ENCODE measurements around the gene CTU2. TPM values are rescaled to one million over a fixed set of nuclear protein-coding genes. Genes with fewer than 3 reads are reported as not detected.

CTU2 gene
- total and polyA plus RNA-seq, 4 experiments from 2014 or later, result 11.5 to 21.1 (median 17.0) TPM

- Mint-ChIP-seq H3K4me3 (no peak overlapping the region), H3K4me1 (peaks cover 21 to 76% (median 52%) of the 10 kb centered on the region in 4 donors), H3K9me3 (peaks cover 0 to 2% (median 0%) of the 10 kb centered on the region in 8 donors), H3K27me3 (no peaks in the 10 kb centered on the region), H3K36me3 (peaks cover 25 to 26% of the 10 kb centered on the region in 2 donors), H3K27ac (peak overlapping the region in 3 of 7 donors; percentile 40 to 65 (median 60))
- Histone ChIP-seq H3K9me3 (ENCODE audit: control insufficient read depth in 1 of 2, low read length in 2 of 2) (no peaks in the 10 kb centered on the region), H3K27me3 (ENCODE audit: insufficient read depth, low read length) (no peaks in the 10 kb centered on the region), H3K4me3 (ENCODE audit: low read length in 2 of 2) (no peak overlapping the region), H3K27ac (ENCODE audit: low read depth, low read length) (no peak overlapping the region), H3K4me1 (ENCODE audit: insufficient read depth, low read length) (peaks cover 85% of the 10 kb centered on the region), H3K36me3 (ENCODE audit: insufficient read depth, low read length) (peaks cover 47% of the 10 kb centered on the region)
- ChIA-PET CTCF (ENCODE audit: partially characterized antibody) (no interaction called here), POLR2A (ENCODE audit: partially characterized antibody) (interaction anchor here (1.0 to 4.1 kb wide), 4 partner anchors 9 to 62 kb away, joined by 3 to 21 read pairs (median 3); partner anchors contain the start of gene SNAI3)
- DNase-seq, result no peak
- intact Hi-C loops (cut with micrococcal nuclease), result no loop called here
These were observed 10.6 kb upstream of the CTU2 start for GRCh38 chr16:88695753-88696152.

- H3K27ac ChIP-seq (ENCODE audit: low read depth, low read length), result no peak overlapping the region
- Mint-ChIP-seq H3K27me3 (no peaks in the 10 kb centered on the region), H3K4me3 (peak overlapping the region in 1 of 8 donors; percentile 25), H3K4me1 (peaks cover 16 to 69% (median 49%) of the 10 kb centered on the region in 4 donors), H3K27ac (peak overlapping the region in 3 of 7 donors; percentile 19 to 40 (median 32)), H3K9me3 (peaks cover 0 to 2% (median 0%) of the 10 kb centered on the region in 8 donors), H3K36me3 (peaks cover 25 to 31% of the 10 kb centered on the region in 2 donors)
- intact Hi-C loops (cut with micrococcal nuclease), result no loop called here
- ChIA-PET POLR2A (ENCODE audit: partially characterized antibody) (interaction anchor here (1.4 to 4.1 kb wide), 3 partner anchors 9 to 63 kb away, joined by 3 to 21 read pairs (median 3); partner anchors contain the start of gene SNAI3), CTCF (ENCODE audit: partially characterized antibody) (no interaction called here)
- peaks cover 83% of the 10 kb centered on the region for H3K4me1 ChIP-seq (ENCODE audit: insufficient read depth, low read length)
- H3K9me3 ChIP-seq (ENCODE audit: control insufficient read depth in 1 of 2, low read length in 2 of 2), result no peaks in the 10 kb centered on the region
- no peak for DNase-seq
- H3K4me3 ChIP-seq (ENCODE audit: low read length in 2 of 2), result no peak overlapping the region
- peaks cover 47% of the 10 kb centered on the region for H3K36me3 ChIP-seq (ENCODE audit: insufficient read depth, low read length)
- H3K27me3 ChIP-seq (ENCODE audit: insufficient read depth, low read length), result no peaks in the 10 kb centered on the region
These were observed 9.9 kb upstream of the CTU2 start for GRCh38 chr16:88696441-88696840.

GRCh38 chr16:88697116-88697830, 9.0 kb upstream of the CTU2 start:
- H3K27ac ChIP-seq (ENCODE audit: low read depth, low read length), result peak overlapping the region; percentile 35
- peaks cover 12 to 66% (median 48%) of the 10 kb centered on the region in 4 donors for H3K4me1 Mint-ChIP-seq
- peaks cover 25 to 31% of the 10 kb centered on the region in 2 donors for H3K36me3 Mint-ChIP-seq

GRCh38 chr16:88697831-88698615, 8.3 kb upstream of the CTU2 start:
- Mint-ChIP-seq H3K27me3 (no peaks in the 10 kb centered on the region), H3K27ac (peak overlapping the region; percentile 61 to 88 (median 84)), H3K9me3 (peaks cover 0 to 2% (median 0%) of the 10 kb centered on the region in 8 donors), H3K4me1 (peaks cover 9 to 66% (median 46%) of the 10 kb centered on the region in 4 donors), H3K36me3 (peaks cover 28 to 36% of the 10 kb centered on the region in 2 donors), H3K4me3 (peak overlapping the region in 7 of 8 donors; percentile 20 to 59 (median 44))
- CTCF ChIA-PET (ENCODE audit: partially characterized antibody), result interaction anchor here (0.6 kb wide), 1 partner anchor 10 kb away, joined by 4 read pairs; no protein-coding TSS in a partner anchor
- Histone ChIP-seq H3K9me3 (ENCODE audit: control insufficient read depth in 1 of 2, low read length in 2 of 2) (no peaks in the 10 kb centered on the region), H3K4me1 (ENCODE audit: insufficient read depth, low read length) (peaks cover 83% of the 10 kb centered on the region), H3K27me3 (ENCODE audit: insufficient read depth, low read length) (no peaks in the 10 kb centered on the region), H3K4me3 (ENCODE audit: low read length in 2 of 2) (no peak overlapping the region), H3K27ac (ENCODE audit: low read depth, low read length) (peak overlapping the region; percentile 35), H3K36me3 (ENCODE audit: insufficient read depth, low read length) (peaks cover 47% of the 10 kb centered on the region)
- intact Hi-C loops (cut with micrococcal nuclease), result no loop called here
- peak in 2 of 5 donors; percentile 31 to 33 for DNase-seq
- POLR2A ChIA-PET (ENCODE audit: partially characterized antibody), result interaction anchor here (1.2 to 4.1 kb wide), 4 partner anchors 12 to 48 kb away, joined by 3 to 21 read pairs (median 6); partner anchors contain the start of genes CYBA and SNAI3

More at GRCh38 chr16:88697116-88697830, 9.0 kb upstream of the CTU2 start:
- H3K36me3 ChIP-seq (ENCODE audit: insufficient read depth, low read length), result peaks cover 47% of the 10 kb centered on the region
- H3K27me3 ChIP-seq (ENCODE audit: insufficient read depth, low read length), result no peaks in the 10 kb centered on the region
- H3K4me3 Mint-ChIP-seq, result peak overlapping the region in 4 of 8 donors; percentile 15 to 30 (median 26)
- DNase-seq, result no peak
- peaks cover 0 to 2% (median 0%) of the 10 kb centered on the region in 8 donors for H3K9me3 Mint-ChIP-seq
- H3K27me3 Mint-ChIP-seq, result no peaks in the 10 kb centered on the region
- ChIA-PET CTCF (ENCODE audit: partially characterized antibody) (no interaction called here), POLR2A (ENCODE audit: partially characterized antibody) (interaction anchor here (1.2 to 4.1 kb wide), 5 partner anchors 8 to 47 kb away, joined by 3 to 21 read pairs (median 4); partner anchors contain the start of genes CYBA and SNAI3)
- no peak overlapping the region for H3K4me3 ChIP-seq (ENCODE audit: low read length in 2 of 2)
- intact Hi-C loops (cut with micrococcal nuclease), result no loop called here
- H3K4me1 ChIP-seq (ENCODE audit: insufficient read depth, low read length), result peaks cover 83% of the 10 kb centered on the region
- H3K9me3 ChIP-seq (ENCODE audit: control insufficient read depth in 1 of 2, low read length in 2 of 2), result no peaks in the 10 kb centered on the region
- H3K27ac Mint-ChIP-seq, result peak overlapping the region; percentile 19 to 88 (median 67)

- Histone ChIP-seq H3K4me1 (ENCODE audit: insufficient read depth, low read length) (peaks cover 83% of the 10 kb centered on the region), H3K9me3 (ENCODE audit: control insufficient read depth in 1 of 2, low read length in 2 of 2) (no peaks in the 10 kb centered on the region), H3K27me3 (ENCODE audit: insufficient read depth, low read length) (no peaks in the 10 kb centered on the region), H3K4me3 (ENCODE audit: low read length in 2 of 2) (no peak overlapping the region), H3K27ac (ENCODE audit: low read depth, low read length) (peak overlapping the region; percentile 35), H3K36me3 (ENCODE audit: insufficient read depth, low read length) (peaks cover 47% of the 10 kb centered on the region)
- ChIA-PET POLR2A (ENCODE audit: partially characterized antibody) (interaction anchor here (1.2 to 4.1 kb wide), 4 partner anchors 12 to 48 kb away, joined by 3 to 21 read pairs (median 6); partner anchors contain the start of genes CYBA and SNAI3), CTCF (ENCODE audit: partially characterized antibody) (interaction anchor here (0.6 kb wide), 1 partner anchor 11 kb away, joined by 4 read pairs; no protein-coding TSS in a partner anchor)
- intact Hi-C loops (cut with micrococcal nuclease), result no loop called here
- DNase-seq, result no peak
- H3K27ac Mint-ChIP-seq, result peak overlapping the region in 6 of 7 donors; percentile 61 to 88 (median 76)
- peaks cover 11 to 68% (median 47%) of the 10 kb centered on the region in 4 donors for H3K4me1 Mint-ChIP-seq
- H3K9me3 Mint-ChIP-seq, result peaks cover 0 to 2% (median 0%) of the 10 kb centered on the region in 8 donors
- H3K27me3 Mint-ChIP-seq, result no peaks in the 10 kb centered on the region
- peaks cover 28 to 39% of the 10 kb centered on the region in 2 donors for H3K36me3 Mint-ChIP-seq
- peak overlapping the region in 3 of 8 donors; percentile 21 to 59 (median 54) for H3K4me3 Mint-ChIP-seq
These were observed 7.7 kb upstream of the CTU2 start for GRCh38 chr16:88698646-88699045.

GRCh38 chr16:88699180-88699579, 7.1 kb upstream of the CTU2 start:
- H3K36me3 Mint-ChIP-seq, result peaks cover 28 to 43% of the 10 kb centered on the region in 2 donors
- ChIA-PET POLR2A (ENCODE audit: partially characterized antibody) (interaction anchor here (4.1 kb wide), 1 partner anchor 13 kb away, joined by 21 read pairs; the partner anchor contains the start of gene SNAI3), CTCF (ENCODE audit: partially characterized antibody) (no interaction called here)
- peaks cover 15 to 68% (median 49%) of the 10 kb centered on the region in 4 donors for H3K4me1 Mint-ChIP-seq
- Histone ChIP-seq H3K4me1 (ENCODE audit: insufficient read depth, low read length) (peaks cover 83% of the 10 kb centered on the region), H3K9me3 (ENCODE audit: control insufficient read depth in 1 of 2, low read length in 2 of 2) (no peaks in the 10 kb centered on the region), H3K4me3 (ENCODE audit: low read length in 2 of 2) (no peak overlapping the region), H3K27ac (ENCODE audit: low read depth, low read length) (peak overlapping the region; percentile 85), H3K36me3 (ENCODE audit: insufficient read depth, low read length) (peaks cover 47% of the 10 kb centered on the region), H3K27me3 (ENCODE audit: insufficient read depth, low read length) (no peaks in the 10 kb centered on the region)
- H3K4me3 Mint-ChIP-seq, result peak overlapping the region in 2 of 8 donors; percentile 15 to 21
- peak overlapping the region in 4 of 7 donors; percentile 48 to 99 (median 77) for H3K27ac Mint-ChIP-seq
- no peak for DNase-seq
- no peaks in the 10 kb centered on the region for H3K27me3 Mint-ChIP-seq
- peaks cover 0 to 2% (median 0%) of the 10 kb centered on the region in 8 donors for H3K9me3 Mint-ChIP-seq
- intact Hi-C loops (cut with micrococcal nuclease), result no loop called here

All from CD4-positive, alpha-beta memory T cell (primary cell).